ENCODE measurements around the gene ACP7.
"Not testable (repeated sequence)": the region's sequence is repeated elsewhere in the genome, so short reads cannot be mapped to it uniquely, and the experiment has no call there.

The ACP7 gene

GRCh38 chr19:39133431-39134270, 49.5 kb downstream of the ACP7 start:
- no peak for DNase-seq

GRCh38 chr19:39135701-39136100, 51.5 kb downstream of the ACP7 start:
- DNase-seq, result no peak

- DNase-seq, result no peak
Observed at GRCh38 chr19:39136225-39136940, 52.2 kb downstream of the ACP7 start.

GRCh38 chr19:39137131-39137530, 53.0 kb downstream of the ACP7 start:
- no peak for DNase-seq

GRCh38 chr19:39138221-39139211, 54.3 kb downstream of the ACP7 start:
- no peak for DNase-seq

- no peak for DNase-seq
Observed at GRCh38 chr19:39139305-39139874, 55.2 kb downstream of the ACP7 start.

- DNase-seq, result peak; percentile 35
Observed at GRCh38 chr19:39139971-39140453, 55.8 kb downstream of the ACP7 start.

GRCh38 chr19:39140594-39140993, 56.4 kb downstream of the ACP7 start:
- DNase-seq, result no peak

- DNase-seq, result no peak
Observed at GRCh38 chr19:39141929-39142328, 57.8 kb downstream of the ACP7 start.

- DNase-seq, result peak; percentile 26
Observed at GRCh38 chr19:39142630-39143029, 58.5 kb downstream of the ACP7 start.

GRCh38 chr19:39143757-39144289, 59.7 kb downstream of the ACP7 start:
- not testable (repeated sequence) for DNase-seq

GRCh38 chr19:39144290-39145071, 60.3 kb downstream of the ACP7 start:
- DNase-seq, result no peak

- no peak for DNase-seq
Observed at GRCh38 chr19:39145180-39145953, 61.2 kb downstream of the ACP7 start.

- DNase-seq, result no peak
Observed at GRCh38 chr19:39146091-39146490, 61.9 kb downstream of the ACP7 start.

- no peak for DNase-seq
Observed at GRCh38 chr19:39146686-39147450, 62.7 kb downstream of the ACP7 start.

- no peak for DNase-seq
Observed at GRCh38 chr19:39147480-39147879, 63.3 kb downstream of the ACP7 start.

- no peak for DNase-seq
Observed at GRCh38 chr19:39148939-39149529, 64.9 kb downstream of the ACP7 start.

GRCh38 chr19:39150235-39150634, 66.1 kb downstream of the ACP7 start:
- no peak for DNase-seq
